IPS-18c (cell line): ENCODE measurements around the gene THRB.
"Not testable (repeated sequence)": the region's sequence is repeated elsewhere in the genome, so short reads cannot be mapped to it uniquely, and the experiment has no call there.

Source experiments
- H3K4me3 ChIP-seq: 2 replicates; pipeline ENCODE4 v1.7.0; 2013; ENCODE audit warnings: low read depth, mild to moderate bottlenecking, low read length, moderate library complexity; ENCODE audit not compliant: insufficient read depth
- H3K9me3 ChIP-seq: one replicate; pipeline ENCODE4 v1.6.1; 2013; ENCODE audit warnings: mild to moderate bottlenecking, low read length, moderate library complexity; ENCODE audit not compliant: control insufficient read depth, insufficient read depth

Gene THRB

DNA sequence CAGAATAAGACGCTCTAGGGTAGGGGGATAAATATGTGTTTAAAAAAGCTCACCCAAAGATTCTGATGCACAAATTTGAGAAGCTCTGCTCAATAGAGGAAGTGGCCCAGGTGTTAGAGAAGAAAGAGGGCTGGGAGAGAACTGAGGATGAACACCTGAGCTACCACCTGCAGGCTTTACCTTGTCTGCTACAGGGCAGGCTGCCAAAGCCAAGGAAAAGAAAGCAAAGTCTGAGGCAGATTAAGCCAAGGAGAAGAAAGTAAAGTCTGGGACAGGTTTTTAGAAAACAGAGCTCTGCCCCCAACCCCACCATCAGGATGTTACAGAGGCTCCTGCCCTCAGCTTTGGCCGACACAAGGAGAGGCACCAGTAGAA is 92.9 kb downstream of the THRB start:
- H3K9me3 ChIP-seq = no peaks in the 10 kb centered on the region
- no peak overlapping the region for H3K4me3 ChIP-seq

DNA sequence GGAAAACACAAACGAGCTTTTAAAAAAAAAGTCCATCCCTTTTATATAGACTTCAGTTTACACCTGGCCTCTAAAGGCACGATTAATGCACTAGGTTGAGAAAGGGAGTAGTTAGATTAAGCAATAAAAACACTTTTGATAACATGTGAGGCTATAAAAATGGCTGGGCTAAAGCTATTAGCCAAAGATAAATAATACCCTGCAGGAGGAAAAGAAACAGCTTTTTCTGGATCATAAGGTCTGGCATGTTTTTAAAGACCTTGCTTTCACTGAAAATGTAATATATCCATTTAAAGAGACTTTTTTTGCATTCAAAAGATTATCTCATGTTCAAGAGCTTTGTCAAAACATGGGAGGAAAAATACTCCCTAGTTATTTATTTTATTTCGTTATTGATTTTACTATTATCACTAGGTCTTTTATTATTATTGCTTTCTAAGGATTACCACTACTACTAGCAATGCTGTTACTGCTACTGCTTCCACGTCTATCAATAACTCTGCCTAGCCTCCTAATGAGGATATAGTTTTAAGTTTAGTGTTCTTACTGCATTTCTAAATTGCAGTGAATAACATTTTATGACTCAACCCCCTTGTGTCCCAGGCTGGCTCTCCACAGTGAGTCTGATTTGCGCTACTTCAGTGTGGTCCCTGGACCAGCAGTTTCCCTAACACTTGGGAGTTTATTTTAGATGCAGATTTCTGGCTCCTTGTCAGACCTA is 93.4 kb downstream of the THRB start:
- Histone ChIP-seq H3K9me3 (no peaks in the 10 kb centered on the region), H3K4me3 (no peak overlapping the region)

- Histone ChIP-seq H3K9me3 (no peaks in the 10 kb centered on the region), H3K4me3 (no peak overlapping the region)
Observed at GRCh38 chr3:24400450-24400849, 94.2 kb downstream of the THRB start.

DNA sequence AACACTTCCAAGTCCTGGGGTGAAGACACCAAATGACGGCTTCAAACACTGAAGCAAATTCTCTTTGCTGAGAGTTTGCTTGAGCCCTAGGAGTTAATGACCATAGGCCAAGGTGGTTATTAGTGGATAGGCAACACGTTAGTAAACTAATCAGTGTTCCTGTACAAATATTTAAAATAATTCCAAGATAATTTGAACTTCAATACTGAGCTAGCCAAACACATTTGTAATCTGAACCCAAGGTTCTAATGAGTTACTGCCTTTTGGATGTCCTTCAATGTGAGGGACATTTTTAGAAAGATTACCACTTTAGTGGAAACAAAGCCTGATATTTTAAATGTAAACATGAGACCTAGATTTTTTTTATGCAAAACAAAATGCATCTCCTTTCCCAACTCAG is 94.6 kb downstream of the THRB start:
- H3K9me3 ChIP-seq = no peaks in the 10 kb centered on the region
- H3K4me3 ChIP-seq = no peak overlapping the region

- no peak overlapping the region for H3K4me3 ChIP-seq
Observed at GRCh38 chr3:24399614-24400013, 95.0 kb downstream of the THRB start.

DNA sequence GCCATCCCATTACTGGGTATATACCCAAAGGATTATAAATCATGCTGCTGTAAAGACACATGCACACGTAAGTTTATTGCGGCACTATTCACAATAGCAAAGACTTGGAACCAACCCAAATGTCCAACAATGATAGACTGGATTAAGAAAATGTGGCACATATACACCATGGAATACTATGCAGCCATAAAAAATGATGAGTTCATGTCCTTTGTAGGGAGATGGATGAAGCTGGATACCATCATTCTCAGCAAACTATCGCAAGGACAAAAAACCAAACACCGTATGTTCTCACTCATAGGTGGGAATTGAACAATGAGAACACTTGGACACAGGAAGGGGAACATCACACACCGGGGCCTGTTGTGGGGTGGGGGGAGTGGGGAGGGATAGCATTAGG is 95.9 kb downstream of the THRB start:
- H3K9me3 ChIP-seq, H3K4me3 ChIP-seq: not testable (repeated sequence)

More at GRCh38 chr3:24399614-24400013, 95.0 kb downstream of the THRB start:
- H3K9me3 ChIP-seq = no peaks in the 10 kb centered on the region

DNA sequence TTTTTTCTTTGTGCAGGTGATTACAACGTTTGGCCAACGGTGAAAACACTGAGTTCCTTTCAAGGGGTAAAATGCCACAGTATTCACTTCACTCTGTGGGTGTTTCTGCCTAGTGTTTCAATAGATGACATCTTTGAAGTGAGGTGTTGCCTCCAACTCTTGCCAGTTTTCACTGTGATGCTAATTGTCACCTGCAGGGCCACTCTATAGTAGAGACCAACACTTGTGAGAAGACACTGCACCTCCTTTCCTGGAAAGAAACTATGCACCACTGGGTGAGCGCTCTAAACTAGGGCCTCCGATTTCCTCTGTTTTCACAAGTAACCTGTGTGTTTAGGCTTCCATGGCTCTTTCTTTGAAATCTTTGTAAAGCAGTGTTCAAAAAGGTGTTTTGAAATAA is 98.3 kb downstream of the THRB start:
- Histone ChIP-seq H3K4me3 (no peak overlapping the region), H3K9me3 (no peaks in the 10 kb centered on the region)

DNA sequence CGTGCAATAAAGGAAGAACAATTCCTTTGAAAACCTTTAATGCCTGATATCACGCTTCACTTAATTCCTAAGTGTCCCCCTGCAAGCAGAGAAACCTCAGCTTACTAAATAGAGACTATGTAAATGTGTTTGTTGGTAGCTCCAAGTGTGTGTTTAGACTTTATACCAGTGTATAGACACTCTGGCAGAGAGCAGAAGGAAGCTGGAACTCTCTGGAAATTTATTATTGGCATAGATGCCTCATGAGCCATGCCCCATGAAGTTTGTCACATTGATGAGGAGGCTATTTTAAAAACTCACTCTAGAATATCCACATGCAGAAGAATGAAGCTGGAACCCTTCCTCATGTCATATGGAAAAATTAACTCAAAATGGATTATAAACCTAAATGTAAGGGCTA is 99.9 kb downstream of the THRB start:
- no peak overlapping the region for H3K4me3 ChIP-seq
- no peaks in the 10 kb centered on the region for H3K9me3 ChIP-seq

- Histone ChIP-seq H3K4me3 (no peak overlapping the region), H3K9me3 (no peaks in the 10 kb centered on the region)
Observed at GRCh38 chr3:24393316-24393715, 101.3 kb downstream of the THRB start.

GRCh38 chr3:24390169-24391130 is 104.2 kb downstream of the THRB start:
- Histone ChIP-seq H3K9me3 (no peaks in the 10 kb centered on the region), H3K4me3 (no peak overlapping the region)

DNA sequence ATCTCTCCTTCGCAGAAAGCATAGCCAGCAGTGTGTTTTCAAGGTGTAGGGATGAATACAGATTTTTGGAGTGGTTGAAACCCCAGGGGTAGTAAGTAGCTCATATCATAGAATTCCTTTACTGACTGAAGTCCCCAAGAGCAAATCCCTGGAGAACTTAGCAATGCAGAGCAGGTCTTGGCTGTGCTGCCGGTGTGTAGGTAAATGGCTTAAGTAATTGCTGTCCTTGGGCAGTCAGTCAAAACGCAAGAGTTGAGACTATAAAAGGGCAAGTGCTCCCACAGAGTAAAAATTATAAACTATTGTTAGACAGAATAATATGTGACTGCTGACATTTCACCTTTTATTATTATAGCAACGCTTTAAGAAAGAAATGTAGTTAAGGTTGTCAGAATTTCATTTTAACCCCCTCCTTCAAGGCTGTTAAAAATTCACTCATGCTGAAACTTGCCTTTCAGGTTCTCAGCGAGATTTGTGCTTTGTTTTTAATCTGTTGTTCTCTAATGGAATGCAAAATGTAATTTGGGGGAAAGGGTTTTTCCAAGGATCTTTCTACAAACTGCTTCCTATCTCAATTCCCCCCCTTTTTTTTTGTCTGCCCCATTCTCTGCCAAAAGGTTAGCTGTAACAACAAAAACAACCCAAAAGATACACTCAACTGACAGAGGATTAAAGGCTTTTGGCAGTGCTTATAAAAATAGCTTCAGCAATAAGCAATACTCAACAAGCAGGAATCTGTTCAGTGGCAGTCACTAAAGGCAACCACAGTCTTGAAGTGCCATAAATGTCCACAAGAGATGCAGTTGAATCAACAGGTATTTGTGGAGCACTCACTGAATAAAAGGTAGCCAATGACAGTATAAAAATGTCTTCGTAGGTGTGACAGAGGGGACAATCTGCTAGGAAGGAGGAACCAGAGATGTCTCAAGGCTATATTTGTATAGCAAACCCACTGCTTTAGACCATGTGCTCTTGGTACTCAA is 105.3 kb downstream of the THRB start:
- H3K9me3 ChIP-seq = no peaks in the 10 kb centered on the region
- no peak overlapping the region for H3K4me3 ChIP-seq

DNA sequence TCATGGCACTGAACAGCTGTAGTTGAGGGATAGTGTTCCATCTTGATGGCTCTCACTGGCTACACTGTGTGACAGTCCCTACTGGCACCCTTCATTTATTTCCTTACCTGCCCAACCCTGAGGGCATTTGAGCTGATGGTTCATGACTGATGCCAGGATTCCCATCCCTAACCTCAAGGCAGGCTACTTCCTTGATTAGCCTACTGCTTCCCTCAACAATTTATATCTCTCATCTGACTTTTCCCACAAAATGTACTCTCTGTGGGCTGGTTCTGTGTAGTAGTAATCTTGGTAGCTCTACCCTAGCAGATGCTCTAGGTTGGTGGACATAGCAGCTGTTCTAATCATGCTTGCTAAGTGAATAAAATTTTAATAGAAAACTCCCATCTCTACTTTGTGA is 106.0 kb downstream of the THRB start:
- Histone ChIP-seq H3K9me3 (no peaks in the 10 kb centered on the region), H3K4me3 (no peak overlapping the region)

GRCh38 chr3:24388159-24388558 is 106.5 kb downstream of the THRB start:
- Histone ChIP-seq H3K4me3 (no peak overlapping the region), H3K9me3 (no peaks in the 10 kb centered on the region)

DNA sequence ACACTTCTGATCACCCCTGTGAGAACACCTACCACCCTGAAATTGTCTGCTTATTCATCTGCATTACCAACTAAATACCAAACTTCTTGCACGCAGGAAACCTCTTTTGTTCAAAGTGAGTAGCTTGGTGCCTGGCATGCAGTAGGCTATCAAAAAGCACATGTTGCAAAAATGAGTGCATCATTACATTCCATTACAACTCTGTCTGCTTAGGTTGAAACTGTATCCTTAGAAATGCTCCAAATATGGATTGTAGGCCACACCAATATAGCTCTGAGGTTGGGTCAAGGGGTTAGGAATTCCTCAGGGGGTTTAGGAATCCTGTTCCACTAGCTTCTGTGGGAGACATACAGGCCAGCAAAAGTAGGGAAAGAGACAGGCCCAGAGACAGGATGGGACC is 107.2 kb downstream of the THRB start:
- no peak overlapping the region for H3K4me3 ChIP-seq
- no peaks in the 10 kb centered on the region for H3K9me3 ChIP-seq

DNA sequence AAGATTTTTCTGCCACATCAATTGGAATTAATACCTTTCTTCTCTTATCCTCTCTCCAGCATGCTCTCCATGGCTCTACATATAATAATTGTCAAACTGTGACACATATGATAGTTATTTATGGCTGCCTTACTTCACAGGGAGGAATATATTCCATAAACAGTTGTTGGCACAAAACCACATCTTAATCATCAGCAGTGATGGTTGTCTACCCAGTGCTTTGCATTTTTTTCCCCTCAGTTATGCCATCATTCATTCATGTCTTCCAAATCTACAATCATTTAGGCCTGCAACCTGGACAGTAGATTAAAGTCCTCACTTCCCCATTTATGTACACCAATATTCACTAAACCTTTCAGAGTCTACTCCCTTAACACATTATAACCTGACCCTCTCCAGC is 107.7 kb downstream of the THRB start:
- Histone ChIP-seq H3K4me3 (no peak overlapping the region), H3K9me3 (no peaks in the 10 kb centered on the region)

- Histone ChIP-seq H3K4me3 (no peak overlapping the region), H3K9me3 (no peaks in the 10 kb centered on the region)
Observed at GRCh38 chr3:24386458-24386857, 108.2 kb downstream of the THRB start.

- H3K4me3 ChIP-seq = no peak overlapping the region
Observed at GRCh38 chr3:24385012-24385615, 109.5 kb downstream of the THRB start.

More at GRCh38 chr3:24385012-24385615, 109.5 kb downstream of the THRB start:
- no peaks in the 10 kb centered on the region for H3K9me3 ChIP-seq
